Raji (cell line): ENCODE results near the gene EPHB2.

Experiments
- POLR2A ChIP-seq: IDR thresholded peaks from 2 replicates; pipeline ENCODE4 v1.6.1; 2011; ENCODE audit warnings: low read depth, low read length, control low read depth; ENCODE audit not compliant: insufficient read depth

EPHB2 gene

DNA sequence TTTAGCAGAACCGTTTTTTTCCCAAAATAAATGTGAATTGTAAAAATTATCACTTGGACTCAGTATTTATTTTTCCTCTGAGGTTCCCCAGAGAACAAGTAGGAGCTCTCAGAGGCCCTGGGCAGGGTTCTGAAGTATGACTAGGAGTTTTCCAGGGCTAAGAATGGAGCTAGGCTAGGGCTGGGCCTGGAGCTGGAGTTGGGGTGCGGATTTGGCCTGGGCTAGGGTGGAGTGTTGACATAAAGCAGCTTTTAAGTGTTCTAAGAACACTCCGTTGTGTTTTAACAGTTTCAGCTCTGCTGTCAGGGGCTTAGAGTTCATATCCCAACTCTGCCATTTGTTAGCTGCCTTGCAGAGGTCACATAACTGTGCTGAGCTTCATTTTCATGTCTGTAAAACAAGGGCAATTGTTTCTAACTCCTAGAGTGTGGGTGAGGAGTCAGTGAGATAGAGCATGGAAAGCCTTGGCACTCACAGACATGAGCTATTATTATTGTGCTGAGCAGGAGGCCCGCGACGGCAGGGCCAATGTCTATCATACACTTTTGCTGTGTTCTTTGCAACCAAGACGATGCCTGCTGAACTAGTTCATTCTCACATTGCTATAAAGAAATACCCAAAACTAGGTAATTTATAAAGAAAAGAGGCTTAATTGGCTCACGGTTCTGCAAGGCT is 210.9 kb downstream of the EPHB2 start:
- TF ChIP-seq POLR2A: no peak

DNA sequence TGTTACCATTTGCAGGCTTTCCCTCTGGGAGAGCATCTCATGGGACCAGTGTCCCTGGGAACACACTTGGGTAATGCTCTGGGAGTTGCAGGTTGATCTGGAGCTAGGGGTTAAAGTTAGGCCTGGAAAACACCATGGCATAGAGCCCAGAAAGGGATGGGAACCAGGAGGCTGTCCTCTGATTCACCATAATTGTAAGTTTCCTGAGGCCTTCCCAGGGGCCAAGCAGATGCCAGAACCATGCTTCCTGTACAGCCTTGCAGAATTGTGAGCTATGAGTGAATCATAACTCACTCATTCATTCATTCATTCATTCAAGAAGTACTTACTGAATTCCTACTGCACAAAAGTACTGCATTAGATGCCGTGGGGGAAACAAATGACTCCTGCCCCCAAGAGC is 212.0 kb downstream of the EPHB2 start:
- TF ChIP-seq POLR2A: no peak

DNA sequence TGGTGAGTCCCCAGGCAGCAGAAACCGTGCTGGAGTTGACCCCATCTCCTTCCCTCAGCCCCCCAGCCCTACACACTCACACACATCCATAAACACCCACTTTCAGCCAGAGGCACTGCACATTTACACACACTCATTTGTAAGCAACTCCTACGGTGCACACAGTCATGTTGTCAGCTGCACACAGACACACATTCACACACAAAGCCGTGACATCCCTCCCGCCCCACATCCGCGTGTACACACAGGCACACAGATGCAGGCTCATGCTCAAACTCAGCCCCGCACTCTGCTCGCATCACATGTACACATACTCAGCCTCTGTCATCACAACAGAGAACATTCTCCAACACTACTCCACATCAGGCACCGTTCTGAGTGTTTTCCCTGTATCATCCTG is 214.5 kb downstream of the EPHB2 start:
- no peak for TF ChIP-seq POLR2A

DNA sequence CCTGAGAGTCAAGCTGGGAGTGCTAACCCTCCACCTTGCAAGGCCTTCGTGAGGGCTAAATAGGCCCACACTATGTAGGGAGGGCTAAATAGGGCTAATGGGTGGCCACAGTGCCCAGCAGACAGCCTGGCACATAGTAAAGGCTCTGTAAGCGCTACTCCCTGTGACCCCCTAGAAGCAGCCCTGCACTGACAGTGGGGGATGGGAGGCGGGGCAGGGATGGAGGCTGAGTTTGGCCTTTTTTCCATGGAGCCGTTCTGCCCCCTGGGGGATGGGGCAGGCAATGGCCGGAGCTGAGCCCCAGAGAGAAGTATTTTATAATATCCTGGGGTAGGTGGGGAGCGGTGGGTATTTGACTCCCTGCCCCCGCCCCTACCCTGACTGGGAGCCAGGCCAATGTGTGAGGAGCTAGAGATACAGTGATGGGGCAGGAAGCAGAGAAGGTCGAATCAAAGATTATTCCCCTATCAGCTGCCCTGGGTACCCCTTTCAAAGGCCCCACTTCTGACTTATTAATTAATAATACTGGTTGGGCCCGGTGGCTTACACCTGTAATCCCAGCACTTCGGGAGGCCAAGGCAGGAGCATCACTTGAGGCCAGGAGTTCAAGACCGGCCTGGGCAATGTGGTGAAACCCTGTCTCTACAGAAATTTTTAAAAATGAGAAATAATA is 219.7 kb downstream of the EPHB2 start:
- TF ChIP-seq POLR2A: no peak

- no peak for TF ChIP-seq POLR2A
Observed at GRCh38 chr1:22932803-22933470, 222.3 kb downstream of the EPHB2 start.

GRCh38 chr1:22935433-22935832 is 224.8 kb downstream of the EPHB2 start:
- TF ChIP-seq POLR2A: no peak

DNA sequence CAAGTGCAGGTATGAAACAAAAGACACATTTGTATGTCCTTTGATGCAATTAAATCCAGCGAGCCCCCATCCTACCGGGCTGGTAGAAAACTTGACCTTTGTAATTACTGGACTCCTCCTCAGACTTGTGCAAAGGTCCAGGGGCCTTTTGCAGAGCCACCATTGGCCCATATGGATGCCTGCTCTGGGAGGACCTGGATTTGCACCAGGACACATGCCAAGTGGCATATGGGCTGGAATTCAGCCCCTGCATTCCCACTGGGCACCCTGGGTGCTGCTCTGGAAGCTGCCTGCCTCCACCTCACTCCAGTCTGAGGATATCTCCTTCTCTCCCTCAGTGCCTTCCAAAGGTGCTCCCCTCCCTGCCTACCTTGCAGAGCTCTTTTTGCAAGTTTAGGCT is 226.0 kb downstream of the EPHB2 start:
- no peak for TF ChIP-seq POLR2A

GRCh38 chr1:22941257-22941656 is 230.6 kb downstream of the EPHB2 start:
- no peak for TF ChIP-seq POLR2A

DNA sequence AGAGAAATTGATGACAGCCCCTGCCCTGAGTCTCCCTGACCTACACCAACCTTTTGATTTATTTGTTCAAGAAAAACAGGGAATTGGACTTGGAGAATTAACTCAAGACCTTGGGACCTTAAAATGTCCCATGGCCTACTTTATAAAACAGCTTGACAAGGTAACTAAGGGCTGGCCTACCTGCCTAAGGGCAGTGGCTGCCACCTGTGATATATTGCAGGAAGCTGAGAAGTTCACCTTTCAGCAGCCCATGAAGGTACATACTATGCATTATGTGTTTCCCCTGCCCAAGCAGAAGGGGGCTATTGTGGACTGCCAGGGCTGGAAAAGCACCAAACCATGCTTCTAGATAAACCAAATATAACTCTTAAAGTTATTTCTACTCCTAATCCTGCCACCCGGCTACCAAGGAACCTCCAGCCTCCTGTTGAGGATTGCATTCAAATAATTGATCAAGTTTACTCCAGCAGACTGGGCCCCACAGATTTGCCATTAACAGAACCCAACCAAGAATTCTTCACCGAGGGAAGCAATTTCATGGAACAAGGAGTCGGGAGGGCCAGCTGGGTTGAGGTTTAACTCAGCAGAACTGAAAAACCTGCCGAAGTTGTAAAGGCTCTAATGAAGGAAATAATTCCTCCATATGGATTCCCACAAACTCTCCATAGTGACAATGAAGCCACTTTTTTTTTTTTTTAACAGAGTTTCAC is 233.9 kb downstream of the EPHB2 start:
- TF ChIP-seq POLR2A: no peak

- no peak for TF ChIP-seq POLR2A
Observed at GRCh38 chr1:22949822-22950331, 239.2 kb downstream of the EPHB2 start.

DNA sequence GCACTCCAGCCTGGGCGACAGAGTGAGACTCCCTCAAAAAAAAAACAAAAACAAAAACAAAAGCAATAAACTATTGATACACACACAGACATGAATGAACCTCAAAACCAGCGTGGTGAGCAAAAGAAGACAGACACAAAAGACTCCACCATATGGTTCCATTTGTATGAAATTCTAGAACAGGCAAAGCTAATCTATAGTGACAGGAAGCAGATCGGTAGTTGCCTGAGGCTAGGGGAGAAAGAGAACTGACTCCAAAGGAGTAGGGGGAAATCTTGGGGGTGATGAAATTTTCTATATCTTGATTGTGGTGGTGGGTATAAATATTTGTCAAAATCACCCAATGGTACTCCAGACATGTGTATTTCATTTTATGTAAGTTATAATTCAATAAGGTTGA is 241.2 kb downstream of the EPHB2 start:
- TF ChIP-seq POLR2A: no peak

GRCh38 chr1:22952694-22953056 is 242.0 kb downstream of the EPHB2 start:
- TF ChIP-seq POLR2A: no peak

DNA sequence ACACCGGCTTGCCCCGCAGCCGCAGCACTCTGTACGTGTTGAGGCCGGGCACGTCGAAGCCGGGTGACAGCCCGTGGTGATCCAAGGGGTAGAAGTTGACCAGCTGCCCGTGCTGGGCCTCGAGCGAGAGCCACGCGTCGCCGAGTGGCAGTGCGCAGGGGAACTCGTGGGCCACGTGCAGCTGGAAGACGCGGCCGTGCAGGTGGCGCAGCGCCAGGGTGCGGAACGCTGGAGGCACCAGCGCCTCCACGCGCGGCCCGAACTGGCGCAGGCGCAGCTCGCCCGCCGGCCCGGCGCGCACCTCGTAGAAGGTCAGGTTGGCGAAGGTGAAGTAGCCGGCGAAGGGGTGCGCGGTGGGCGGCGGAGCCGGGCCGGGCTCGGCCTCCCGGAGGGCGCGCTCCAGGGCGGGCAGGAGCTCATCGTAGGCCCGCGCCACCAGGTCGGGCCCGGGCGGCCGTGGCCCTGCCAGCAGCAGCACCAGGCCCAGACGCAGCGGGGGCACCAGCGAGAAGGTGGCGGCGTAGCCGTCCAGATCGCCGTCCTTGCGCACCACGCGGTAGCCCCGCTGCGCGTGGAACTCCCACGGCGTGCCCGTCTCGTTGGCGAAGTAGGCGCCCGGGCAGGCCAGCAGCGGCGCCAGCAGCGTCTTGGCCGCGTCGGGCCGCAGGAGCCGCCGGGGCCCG is 242.6 kb downstream of the EPHB2 start:
- TF ChIP-seq POLR2A: no peak

GRCh38 chr1:22953740-22954141 is 243.1 kb downstream of the EPHB2 start:
- no peak for TF ChIP-seq POLR2A

- no peak for TF ChIP-seq POLR2A
Observed at GRCh38 chr1:22955146-22955545, 244.5 kb downstream of the EPHB2 start.
